HG03139 (cell line): ENCODE data around the gene DCPS.
"Not testable (repeated sequence)": the region's sequence is repeated elsewhere in the genome, so short reads cannot be mapped to it uniquely, and the experiment has no call there.

Experiments
- ATAC-seq: cut with Tn5 transposase; IDR thresholded peaks from one replicate; pipeline ENCODE4 v1.9.1; 2021; ENCODE audit not compliant: unreplicated experiment

DCPS gene

DNA sequence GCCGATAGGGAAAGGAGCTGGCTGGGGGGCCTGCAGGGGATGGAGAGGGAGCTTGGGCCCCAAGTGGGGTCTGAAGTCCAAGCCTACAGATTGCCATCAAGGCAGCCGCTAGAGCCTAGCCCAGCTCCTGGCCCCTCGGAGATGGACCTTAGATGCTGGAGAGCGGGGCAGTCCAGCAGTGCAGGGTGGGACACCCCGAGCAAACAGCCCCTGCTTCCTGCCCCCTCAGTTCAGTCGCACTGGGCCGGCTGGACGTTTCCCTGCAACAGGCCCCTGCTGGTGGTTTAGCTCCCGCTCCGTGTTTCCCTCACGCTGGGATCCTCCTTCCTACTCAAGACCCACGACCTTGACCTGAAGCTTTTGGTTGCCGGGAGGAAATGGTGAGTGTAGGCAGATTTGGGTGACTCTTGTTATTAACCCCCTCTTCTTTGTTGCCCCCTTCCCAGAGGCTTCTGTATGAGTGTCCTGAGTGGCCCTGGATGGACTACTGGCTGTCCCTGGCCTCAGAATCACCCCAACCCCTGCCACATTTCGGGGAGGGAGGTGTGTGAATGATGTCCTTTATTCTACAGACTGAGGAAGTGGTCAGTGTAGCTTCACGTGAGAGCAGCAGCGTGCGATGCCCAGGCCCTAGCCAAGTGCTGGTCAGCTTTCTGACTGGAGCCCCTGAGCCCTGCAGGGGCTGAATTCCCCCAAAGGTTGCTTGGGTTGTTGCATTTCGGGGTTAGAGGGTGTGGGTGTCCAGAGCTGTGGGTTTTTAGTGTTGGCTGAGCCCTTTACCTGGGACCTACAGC, 54.3 kb downstream of the DCPS start:
- no peak for ATAC-seq

DNA sequence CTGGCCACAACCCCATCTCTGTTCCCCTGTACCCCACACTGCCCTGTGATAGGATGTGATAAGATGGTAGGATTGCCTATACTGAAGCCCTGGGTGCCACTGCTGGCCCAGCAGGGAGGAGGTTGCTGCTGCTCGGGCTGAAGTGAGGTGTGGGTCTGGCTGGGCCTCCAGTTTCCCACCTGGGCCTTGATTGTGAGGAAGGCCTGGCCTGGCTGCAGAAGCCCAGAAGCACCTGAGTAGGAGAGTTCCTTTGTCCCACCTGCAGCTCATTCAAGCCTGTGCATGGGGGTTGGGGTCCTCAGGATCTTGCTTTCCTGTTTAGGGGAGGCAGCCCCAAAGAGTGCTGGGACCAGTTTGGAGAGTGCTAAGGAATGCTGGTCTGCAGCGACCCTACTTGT, 54.9 kb downstream of the DCPS start:
- no peak for ATAC-seq

DNA sequence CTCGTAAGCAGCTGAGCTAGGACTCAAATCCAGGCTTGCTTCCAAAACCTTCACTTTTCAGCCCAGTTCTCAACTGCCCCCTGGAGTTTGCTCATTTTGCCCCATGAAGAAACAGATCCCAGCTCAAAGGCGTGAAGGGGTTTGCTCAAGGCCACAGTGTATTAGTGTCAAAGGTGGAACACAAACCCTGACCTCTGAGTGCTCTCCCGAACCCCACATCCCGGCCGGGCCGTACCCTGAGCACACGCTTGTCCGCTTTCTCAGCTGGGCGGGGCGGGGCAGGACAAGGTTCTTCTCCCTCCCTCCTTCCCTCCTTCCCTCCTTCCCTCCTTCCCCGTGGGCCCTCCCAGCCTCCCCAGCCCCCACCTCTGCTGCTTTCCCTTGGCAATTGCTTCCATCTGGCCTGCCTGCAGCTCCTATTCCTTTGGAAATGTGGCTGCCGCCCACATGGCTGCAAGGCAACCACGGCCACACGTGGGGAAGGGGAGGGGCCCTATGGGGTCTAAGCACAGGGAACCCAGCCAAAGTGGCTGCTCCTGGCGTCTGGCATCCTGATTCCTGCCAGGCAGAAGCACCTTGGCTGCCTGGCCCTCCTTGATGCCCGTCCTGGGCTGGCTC, 55.7 kb downstream of the DCPS start:
- no peak for ATAC-seq

DNA sequence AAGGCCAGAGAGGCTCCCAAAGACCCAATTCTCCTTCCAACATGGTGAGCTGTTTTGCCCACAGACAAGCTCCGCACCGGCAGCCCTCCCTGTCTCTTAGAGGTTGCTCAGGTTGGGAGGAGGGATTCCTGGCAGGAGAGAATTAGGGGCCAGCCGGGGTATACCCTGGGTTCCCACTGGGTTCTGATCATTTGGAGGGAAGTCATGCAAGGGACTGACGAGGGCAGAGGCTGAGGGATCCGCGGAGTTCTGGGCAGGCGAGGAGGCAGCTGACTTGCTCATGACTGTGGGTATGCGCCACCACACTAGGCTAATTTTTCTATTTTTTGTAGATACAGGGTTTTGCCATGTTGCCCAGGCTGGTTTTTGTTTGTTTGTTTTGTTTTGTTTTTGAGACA, 56.2 kb downstream of the DCPS start:
- no peak for ATAC-seq

DNA sequence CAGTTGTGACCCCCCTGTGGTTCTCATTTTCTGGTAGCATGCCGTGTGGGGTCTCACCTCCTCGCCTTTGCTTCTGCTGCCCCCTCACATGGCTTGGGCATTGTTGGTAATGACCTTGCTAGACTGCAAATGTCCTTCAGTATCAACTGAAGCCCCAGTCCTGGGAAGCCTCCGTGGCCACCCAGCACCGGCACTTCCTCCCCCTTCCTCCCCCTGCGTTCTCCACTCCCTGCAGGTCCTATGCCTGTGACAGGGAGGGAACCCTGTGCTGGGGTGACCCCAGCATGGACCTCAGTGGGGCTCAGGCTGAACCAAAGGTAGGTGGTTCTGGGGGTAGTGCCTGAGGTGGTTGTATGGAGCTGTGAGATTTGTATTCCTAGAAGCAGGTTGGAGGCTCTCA, 57.5 kb downstream of the DCPS start:
- ATAC-seq, result no peak

DNA sequence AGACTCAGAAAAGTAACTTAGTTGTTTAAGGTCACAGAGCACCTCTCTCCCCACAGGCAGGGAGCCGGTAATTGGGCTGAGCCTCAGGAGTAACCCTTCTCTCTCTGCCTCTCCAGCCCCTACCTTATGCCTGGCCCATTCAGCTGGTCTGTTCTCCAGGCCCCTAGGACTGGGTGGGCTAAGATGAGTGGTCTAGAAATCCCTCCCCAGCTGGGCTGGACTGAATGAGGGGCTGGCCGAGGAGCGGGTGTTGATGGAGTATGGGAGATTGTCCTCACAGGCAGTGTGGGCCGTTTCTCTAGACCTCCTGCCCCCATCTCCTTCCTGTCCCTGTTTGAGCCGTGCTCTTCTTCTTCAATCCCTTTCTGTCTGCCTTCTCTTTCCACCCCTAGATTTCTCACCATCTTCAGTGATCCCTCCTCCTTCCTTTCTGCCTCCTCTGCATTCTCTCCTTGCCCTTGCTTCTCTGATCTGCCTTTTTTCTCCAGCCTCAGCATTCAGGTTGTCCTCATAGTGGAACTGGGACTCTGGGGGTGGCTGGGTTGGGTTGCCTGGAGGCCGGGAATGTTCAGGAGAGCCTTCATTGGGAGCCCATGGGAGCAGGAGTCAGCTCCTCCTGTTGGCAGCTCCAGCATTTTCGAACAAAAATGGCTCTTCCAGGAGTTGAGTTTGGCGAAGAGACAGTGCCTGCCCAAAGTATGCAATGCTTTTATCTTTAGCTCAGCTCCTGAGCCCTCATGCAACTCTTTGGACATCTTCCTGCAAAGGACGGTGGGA, 59.2 kb downstream of the DCPS start:
- ATAC-seq, result no peak

DNA sequence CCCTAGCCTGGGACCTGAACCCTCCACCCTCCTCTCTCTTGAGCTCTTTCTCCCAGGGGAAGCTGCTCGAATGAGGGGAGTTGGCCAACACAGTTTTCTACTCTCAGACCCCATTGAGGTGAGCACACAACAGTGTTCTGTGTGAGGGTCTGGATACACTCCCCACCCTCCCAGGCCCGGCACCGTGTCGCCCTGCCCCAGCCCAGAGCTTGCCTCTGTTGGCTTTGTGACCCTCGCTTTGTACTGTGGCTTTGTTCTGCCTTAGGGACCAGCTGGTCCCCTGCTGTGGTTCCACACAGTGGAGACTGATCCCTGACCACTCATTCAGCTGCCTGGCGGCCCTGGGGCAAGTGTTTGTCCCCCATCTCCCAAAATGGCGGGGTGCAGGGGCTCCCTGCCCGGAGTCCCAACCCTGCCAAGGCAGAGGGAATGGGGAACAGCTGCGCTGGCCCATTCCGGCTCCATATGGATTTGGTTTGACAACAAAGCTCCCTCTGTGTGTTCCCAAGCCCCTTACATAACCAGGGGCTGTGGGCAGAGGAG, 59.9 kb downstream of the DCPS start:
- no peak for ATAC-seq

DNA sequence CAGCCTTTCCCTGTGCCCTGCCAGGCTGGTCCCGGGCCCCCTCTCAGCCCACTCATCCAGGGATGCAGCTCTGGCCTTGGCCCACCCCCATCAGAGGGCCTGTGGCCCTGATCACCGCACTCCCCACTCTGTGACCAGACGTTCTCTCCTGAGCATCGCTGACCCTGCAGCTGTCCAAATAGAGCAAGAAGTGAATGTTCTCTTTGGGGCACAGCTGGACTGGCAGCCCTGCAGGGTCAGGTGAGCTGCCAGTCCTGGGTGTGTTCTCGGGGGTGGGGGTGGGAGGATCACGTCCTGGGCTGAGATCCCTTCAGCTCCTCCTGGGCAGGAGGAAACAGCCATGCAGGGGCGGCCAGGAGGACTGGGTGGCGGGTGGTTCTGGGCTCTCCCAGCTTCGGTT, 60.9 kb downstream of the DCPS start:
- ATAC-seq, result not testable (repeated sequence)

DNA sequence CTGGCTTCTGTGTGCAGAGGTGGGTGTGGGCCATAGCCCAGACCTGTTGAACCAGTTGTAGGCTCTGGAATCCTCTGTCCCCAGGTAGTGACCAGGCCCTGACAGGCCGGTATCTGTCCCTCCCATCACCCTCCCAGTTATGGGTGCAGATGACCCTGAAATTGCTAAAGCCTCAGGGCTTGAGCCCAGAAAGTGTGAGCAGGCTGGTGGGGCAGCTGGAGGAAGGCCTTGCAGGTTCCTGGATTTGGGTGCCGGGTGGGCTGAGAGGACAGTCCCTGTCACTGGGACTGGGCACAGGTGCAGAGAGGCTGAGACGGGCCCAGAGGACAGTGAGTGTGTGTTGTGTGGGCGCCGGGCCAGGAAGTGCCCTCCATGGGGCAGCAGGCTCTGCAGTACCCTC, 61.6 kb downstream of the DCPS start:
- not testable (repeated sequence) for ATAC-seq

DNA sequence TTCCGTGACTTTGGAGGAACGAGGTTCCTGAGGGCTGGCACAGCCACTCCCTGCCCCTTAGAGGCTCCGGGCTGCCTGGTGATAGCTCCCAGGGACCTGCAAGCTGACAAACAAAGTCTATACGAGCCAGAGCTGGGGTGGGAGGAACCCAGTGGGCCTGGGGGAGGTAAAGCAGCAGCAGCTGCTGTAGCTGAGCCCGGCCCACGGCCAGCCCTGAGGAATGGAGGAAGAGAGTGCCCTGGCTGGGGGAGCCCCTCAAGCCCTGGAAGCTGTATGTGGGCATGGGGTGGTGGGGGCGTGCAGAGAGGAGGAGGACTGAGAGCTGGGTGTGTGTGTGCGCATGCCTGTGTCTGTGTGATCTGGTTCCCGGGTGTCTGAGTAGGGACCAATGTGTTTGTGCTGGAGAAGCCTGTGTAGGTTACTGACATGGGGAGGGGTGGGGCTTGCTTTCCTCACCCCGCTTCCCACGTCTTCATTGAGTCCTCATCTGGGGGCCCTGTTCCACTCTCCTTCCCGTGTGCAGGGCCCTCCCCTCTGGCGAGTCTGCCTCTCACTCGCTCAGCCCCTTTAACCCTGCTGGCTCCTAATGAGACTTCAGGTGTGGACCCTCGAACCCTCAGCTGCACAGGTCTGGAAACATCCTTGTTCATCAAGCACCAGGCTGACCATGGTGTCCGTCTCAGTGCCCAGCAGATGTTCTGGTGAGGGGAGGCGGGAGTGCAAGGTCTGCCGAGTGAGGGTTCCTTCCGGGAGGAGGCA, 62.4 kb downstream of the DCPS start:
- ATAC-seq, result no peak

DNA sequence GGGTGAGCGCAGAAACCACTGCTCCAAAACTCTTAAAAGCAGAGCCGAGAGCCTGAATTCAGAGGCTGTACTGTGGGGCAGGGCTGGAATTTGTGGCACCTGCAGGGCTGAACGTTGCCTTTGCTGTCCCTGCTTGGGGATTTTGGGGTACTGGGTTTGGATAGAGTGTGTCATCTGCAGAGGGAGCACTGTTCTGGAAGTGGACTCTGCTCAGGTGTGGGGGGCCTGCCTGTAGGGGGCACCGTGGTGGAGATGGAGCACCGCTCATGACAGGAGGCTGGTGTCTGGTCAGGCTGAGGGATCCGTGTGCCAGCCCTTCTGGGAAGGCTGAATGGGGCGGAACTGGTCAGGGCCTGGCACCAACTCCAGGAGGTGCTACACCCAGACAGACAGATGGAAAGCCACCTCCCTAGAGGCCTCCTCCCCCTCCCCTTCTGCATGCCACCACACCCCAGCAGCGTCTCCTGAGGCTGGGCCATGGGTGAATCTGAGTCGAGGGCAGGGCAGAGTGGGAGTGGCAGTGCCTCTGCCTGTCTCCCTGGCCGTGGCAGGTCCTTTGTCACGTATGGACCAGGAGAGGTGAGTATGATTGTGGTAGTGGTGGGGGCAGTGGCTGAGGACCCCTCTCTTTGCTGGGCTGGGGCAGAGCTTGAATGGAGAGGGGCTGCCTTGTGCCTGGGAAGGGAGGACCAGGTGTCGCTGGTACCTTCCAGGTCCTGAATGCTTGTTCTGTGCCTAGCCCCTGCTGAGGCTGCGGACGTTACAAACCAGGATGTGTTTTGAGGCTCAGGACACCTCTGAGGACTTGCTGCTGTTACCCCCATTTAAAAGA, 63.2 kb downstream of the DCPS start:
- not testable (repeated sequence) for ATAC-seq

DNA sequence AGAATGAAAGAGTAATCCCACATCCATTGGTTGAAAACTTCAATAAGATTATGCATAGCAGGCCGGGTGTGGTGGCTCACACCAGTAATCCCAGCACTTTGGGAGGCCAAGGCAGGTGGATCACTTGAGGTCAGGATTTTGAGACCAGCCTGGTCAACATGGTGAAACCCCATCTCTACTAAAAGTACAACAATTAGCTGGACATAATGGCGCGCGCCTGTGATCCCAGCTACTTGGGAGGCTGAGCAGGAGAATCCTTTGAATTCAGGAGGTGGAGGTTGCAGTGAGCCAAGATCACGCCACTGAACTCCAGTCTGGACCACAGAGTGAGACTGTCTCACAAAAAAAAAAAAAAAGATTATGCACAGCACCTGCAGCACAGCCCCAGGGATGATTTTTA, 63.9 kb downstream of the DCPS start:
- not testable (repeated sequence) for ATAC-seq

DNA sequence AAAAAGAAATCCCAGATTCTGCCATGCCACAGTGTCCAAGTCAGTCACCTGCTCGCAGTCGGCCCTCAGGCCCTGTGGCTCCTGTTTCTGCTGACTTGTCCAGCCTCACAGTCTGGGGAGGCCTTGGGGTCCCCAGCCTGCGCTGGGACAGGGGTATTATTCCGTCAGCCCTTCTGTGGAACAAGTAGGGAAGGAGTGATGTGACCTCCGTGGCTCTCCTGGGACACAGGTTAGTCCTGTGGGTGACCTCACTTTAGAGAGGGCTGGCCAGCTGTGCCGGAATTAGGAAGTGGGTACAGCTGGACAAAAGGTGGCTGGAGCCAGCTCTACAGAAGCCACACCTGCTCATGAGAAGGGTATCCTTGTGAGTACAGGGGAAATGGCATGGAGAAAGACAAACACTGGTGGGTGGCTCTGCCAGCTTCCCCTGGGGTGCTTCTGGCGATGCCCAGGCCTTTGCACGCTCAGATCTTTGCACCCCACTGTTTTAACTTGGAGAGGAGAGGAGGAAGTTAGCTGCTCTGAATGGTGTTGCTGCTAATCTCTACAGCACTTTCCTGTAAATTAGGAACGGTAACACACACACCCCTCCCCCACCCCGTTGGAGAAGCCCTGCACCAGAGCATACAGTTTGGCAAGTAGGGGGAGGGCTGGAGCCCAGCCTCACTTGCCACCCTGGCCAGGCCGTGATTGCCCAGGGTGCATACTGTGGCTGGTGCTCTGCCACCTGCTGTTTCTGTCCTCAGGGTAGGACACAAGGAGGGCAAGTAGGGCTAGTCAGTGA, 64.7 kb downstream of the DCPS start:
- not testable (repeated sequence) for ATAC-seq

DNA sequence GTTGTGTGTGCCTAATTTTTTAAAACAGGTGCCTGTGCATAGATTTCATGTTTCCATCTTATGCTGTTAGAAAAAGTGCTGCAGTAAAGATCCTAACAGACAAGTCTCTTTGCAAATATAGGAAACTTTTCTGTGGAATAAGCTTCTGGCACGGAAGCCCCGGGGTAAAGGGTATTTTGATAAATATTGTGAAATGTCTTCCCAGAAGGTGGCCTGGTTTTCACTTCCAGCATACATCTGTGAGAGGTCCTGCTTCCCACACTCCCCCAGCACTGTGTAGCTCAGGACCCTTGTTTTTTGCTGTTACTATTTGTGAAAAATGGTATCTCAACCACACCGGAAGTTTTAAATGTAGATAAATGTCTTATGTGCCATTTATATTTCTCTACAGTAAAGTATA, 66.2 kb downstream of the DCPS start:
- no peak for ATAC-seq

DNA sequence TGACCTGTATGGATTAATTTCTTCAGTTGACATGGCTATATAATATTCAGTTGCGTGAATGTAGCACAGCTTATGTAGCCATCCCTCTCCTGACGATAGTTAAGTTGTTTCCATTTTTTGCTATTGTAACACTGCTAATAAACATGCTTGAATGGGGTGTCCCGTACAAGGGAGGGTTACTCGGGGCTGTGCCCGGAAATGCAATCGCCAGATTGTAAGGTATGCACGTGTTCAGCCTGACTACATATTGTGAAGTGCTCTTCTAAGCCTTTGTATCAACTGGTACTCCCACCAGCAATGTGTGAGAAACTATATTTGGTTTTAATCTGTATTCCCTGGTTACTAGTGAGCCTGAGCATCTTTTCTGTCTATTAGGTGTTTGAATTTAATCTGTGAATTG, 67.7 kb downstream of the DCPS start:
- no peak for ATAC-seq

DNA sequence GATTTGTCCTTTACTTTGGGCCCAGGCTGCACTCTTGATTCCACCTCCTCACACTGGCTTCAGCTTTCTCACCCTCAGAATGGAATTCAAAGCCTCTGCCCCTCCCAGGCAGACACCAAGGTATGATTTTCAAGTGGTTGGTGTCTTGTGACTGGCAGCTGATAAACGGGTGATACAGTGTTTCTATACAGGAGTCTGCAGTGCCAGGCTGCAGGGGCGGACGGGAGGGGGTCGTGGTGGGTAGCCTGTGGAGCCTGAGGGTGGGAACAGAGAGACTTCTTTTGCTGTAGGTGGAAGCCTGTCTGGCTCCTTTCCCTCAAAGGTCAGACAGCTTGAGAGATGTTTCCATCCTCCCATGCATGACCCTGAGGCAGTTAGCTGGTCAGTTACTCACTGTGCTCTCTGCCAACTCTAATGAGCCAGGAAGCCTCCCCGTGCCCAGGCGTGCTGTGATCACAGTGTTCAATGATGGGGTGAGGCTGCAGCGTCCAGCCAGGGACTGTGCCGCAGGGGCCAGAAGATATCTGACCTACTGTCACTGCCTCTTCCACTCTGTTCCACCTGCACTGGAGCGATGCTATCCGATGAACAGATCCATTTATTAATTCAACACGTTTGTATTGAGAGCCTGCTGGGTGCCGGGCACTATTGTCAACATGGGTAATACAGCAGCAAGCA, 69.7 kb downstream of the DCPS start:
- ATAC-seq, result not testable (repeated sequence)

DNA sequence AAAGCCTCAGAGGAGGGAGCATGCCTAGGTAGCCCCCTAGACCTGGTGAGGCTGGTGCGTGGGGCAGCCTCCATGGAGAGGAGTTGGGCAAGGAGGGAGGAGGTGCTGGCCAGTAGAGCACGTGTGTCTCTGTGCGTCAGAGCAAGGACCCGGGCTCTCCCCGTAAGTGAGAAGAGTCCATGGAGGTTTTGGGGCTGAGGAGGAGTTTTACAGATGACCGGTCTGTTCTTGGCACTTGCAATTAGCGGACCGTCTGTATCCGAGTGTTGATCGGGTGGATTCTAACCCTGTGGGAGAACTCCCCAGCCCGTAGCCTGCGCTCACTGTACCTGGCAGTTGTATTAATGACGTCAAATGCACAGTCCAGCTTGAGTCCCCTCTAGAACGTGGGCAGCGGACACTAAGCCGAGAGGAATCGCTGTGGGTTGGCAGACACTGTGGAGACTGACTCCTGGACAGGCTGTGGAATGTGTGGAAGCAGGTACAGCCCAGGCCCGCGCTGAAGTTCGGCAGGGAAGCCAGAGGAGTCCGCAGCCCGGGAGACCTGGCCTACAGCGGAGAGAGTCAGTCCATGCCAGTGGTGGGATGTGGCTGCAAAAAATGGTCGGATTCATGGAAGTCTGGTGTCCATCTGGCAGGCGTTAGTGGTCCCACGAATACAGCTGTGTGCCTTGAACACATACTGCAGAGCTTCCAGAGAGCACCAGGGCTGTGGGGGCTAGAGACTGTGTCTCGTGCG, 70.9 kb downstream of the DCPS start:
- not testable (repeated sequence) for ATAC-seq

DNA sequence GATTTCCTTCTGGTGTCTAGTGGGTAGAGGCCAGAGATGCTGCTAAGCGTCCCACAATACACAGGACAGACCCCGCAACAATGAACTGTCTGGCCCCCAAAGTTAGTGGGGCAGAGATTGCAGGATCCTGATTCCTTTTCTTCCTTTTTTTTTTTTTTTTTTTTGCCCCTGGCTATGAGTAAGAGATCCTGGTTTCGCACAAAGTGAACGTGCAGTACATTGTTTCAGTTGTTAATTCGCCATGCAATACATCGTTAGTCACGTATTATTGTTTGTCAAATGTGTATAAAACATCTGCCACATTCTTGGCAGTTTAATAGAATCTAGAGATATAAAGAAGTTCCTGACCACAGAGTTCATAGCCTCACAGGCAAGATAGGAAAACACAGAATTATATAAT, 71.9 kb downstream of the DCPS start:
- ATAC-seq, result no peak
